ENCODE measurements around the gene RAB41.
"Not testable (repeated sequence)": the region's sequence is repeated elsewhere in the genome, so short reads cannot be mapped to it uniquely, and the experiment has no call there.

The RAB41 gene
- long read RNA-seq: 0 reads

GRCh38 chrX:70281951-70282350, at the start of gene RAB41:
TSS of gene RAB41 (plus strand) at chrX:70282172. CDS start at chrX:70282218, 46 bp downstream.
- no peak for DNase-seq (ENCODE audit: low read depth in 1 of 2, low spot score in 1 of 2)
- no peak for TF ChIP-seq SPI1 (IDR thresholded peaks at IDR 0.05; ENCODE audit: borderline replicate concordance, low read depth)
- no peak for TF ChIP-seq GABPA (IDR thresholded peaks at IDR 0.05; ENCODE audit: low read depth)
- TF ChIP-seq POLR2AphosphoS5 (IDR thresholded peaks at IDR 0.05; ENCODE audit: low read depth): no peak
- H3K4me3 ChIP-seq (replicated peaks; ENCODE audit: insufficient read depth, low read length): no peak within 1 kb of the TSS
- H3K27me3 ChIP-seq (ENCODE audit: insufficient read depth, poor library complexity, severe bottlenecking): no peaks in the 10 kb centered on the region
- H3K27ac ChIP-seq (replicated peaks): no peak within 1 kb of the TSS

DNA sequence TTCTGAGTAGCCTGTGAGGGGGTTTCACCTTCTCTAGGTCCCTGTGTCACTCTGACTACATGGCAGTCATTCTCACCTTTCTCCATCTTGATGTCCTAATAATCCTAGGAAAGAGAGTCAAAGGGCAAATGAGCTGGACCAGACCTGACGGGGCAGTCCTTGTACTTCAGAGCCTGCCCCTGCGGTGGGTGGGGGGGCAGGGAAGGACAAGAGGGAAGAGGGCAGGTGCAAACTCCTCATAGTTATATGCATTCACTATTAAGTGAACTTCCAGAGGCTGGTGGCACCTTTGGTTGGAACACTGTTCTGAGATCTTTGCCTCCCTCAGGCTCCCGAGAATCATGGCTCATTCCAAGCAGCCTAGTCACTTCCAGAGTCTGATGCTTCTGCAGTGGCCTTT, 47.6 kb upstream of the RAB41 start, which contains the start of gene AWAT1:
Gene AWAT1 (plus strand): TSS at position 301 of the 400 bp plus-strand sequence. CDS start 41 bp downstream, at position 342.
- DNase-seq (ENCODE audit: low read depth in 1 of 2, low spot score in 1 of 2): no peak
- Histone ChIP-seq H3K27me3 (ENCODE audit: insufficient read depth, poor library complexity, severe bottlenecking) (no peaks in the 10 kb centered on the region), H3K27ac (replicated peaks) (no peak within 1 kb of the TSS), H3K4me3 (replicated peaks; ENCODE audit: insufficient read depth, low read length) (no peak within 1 kb of the TSS)
- TF ChIP-seq REST (IDR thresholded peaks at IDR 0.05; ENCODE audit: insufficient replicate concordance, low read depth) (no peak), POLR2AphosphoS5 (IDR thresholded peaks at IDR 0.05; ENCODE audit: low read depth) (no peak), GABPA (IDR thresholded peaks at IDR 0.05; ENCODE audit: low read depth) (no peak), SPI1 (IDR thresholded peaks at IDR 0.05; ENCODE audit: borderline replicate concordance, low read depth) (no peak), CTCF (IDR thresholded peaks at IDR 0.05; ENCODE audit: insufficient read depth, low read length) (no peak)

GRCh38 chrX:70240751-70241150, 41.2 kb upstream of the RAB41 start:
- DNase-seq (ENCODE audit: low read depth in 1 of 2, low spot score in 1 of 2): no peak
- H3K4me3 ChIP-seq (replicated peaks; ENCODE audit: insufficient read depth, low read length): no peak overlapping the region
- no peaks in the 10 kb centered on the region for H3K27me3 ChIP-seq (ENCODE audit: insufficient read depth, poor library complexity, severe bottlenecking)
- no peak for TF ChIP-seq POLR2AphosphoS5 (IDR thresholded peaks at IDR 0.05; ENCODE audit: low read depth)
- no peak for TF ChIP-seq REST (IDR thresholded peaks at IDR 0.05; ENCODE audit: insufficient replicate concordance, low read depth)
- TF ChIP-seq GABPA (IDR thresholded peaks at IDR 0.05; ENCODE audit: low read depth): no peak
- no peak for TF ChIP-seq CTCF (IDR thresholded peaks at IDR 0.05; ENCODE audit: insufficient read depth, low read length)
- TF ChIP-seq SPI1 (IDR thresholded peaks at IDR 0.05; ENCODE audit: borderline replicate concordance, low read depth): no peak
- H3K27ac ChIP-seq (replicated peaks): no peak overlapping the region

- H3K4me3 ChIP-seq (replicated peaks; ENCODE audit: insufficient read depth, low read length): no peak overlapping the region
- no peak for TF ChIP-seq SPI1 (IDR thresholded peaks at IDR 0.05; ENCODE audit: borderline replicate concordance, low read depth)
- TF ChIP-seq REST (IDR thresholded peaks at IDR 0.05; ENCODE audit: insufficient replicate concordance, low read depth): no peak
- TF ChIP-seq GABPA (IDR thresholded peaks at IDR 0.05; ENCODE audit: low read depth): no peak
- no peak for TF ChIP-seq POLR2AphosphoS5 (IDR thresholded peaks at IDR 0.05; ENCODE audit: low read depth)
- TF ChIP-seq CTCF (IDR thresholded peaks at IDR 0.05; ENCODE audit: insufficient read depth, low read length): no peak
- H3K27me3 ChIP-seq (ENCODE audit: insufficient read depth, poor library complexity, severe bottlenecking): no peaks in the 10 kb centered on the region
- no peak for DNase-seq (ENCODE audit: low read depth in 1 of 2, low spot score in 1 of 2)
- H3K27ac ChIP-seq (replicated peaks): no peak overlapping the region
These were observed 40.5 kb upstream of the RAB41 start for GRCh38 chrX:70241501-70241900.

GRCh38 chrX:70243601-70244000, 38.4 kb upstream of the RAB41 start:
- DNase-seq (ENCODE audit: low read depth in 1 of 2, low spot score in 1 of 2); H3K4me3 ChIP-seq (replicated peaks; ENCODE audit: insufficient read depth, low read length); H3K27ac ChIP-seq (replicated peaks); H3K27me3 ChIP-seq (ENCODE audit: insufficient read depth, poor library complexity, severe bottlenecking): not testable (repeated sequence)

Measured in HL-60 (cell line).